PC-3 (cell line): Measurements from ENCODE around the gene RPL37. TPM values are rescaled to one million over a fixed set of nuclear protein-coding genes. Genes with fewer than 3 reads are reported as not detected.
"Not testable (repeated sequence)": the region's sequence is repeated elsewhere in the genome, so short reads cannot be mapped to it uniquely, and the experiment has no call there.

ENCODE experiments used
- ATAC-seq: fragments of 200-7000 bp; cut with Tn5 transposase; 2 replicates; pipeline ENCODE4 v1.9.1; 2020; ENCODE audit warnings: mild to moderate bottlenecking, moderate library complexity
- BruUV-seq: library from RNA; stranded (reverse); fragments of 400-500 nt; replicated peaks from 2 replicates; lab custom pipeline; 2021; lab: Mats Ljungman, UMichigan
- CTCF ChIA-PET: fragments of 300-600 bp; sonication (Branson Sonifier 250); formaldehyde crosslinking; loops from one replicate; lab custom pipeline; 2022; ENCODE audit warnings: antibody characterized with exemption; lab: Charles Lee
- POLR2A ChIA-PET: fragments of 300-600 bp; sonication (Branson Sonifier 250); formaldehyde crosslinking; loops from one replicate; lab custom pipeline; 2022; ENCODE audit warnings: antibody characterized with exemption; ENCODE audit not compliant: unreplicated experiment; lab: Charles Lee
- DNase-seq: peaks from one replicate; pipeline ENCODE4 v3.0.0-alpha.2; 2015
- H2AFZ ChIP-seq: fragments of 300-600 bp; sonication (generic); 2 replicates; pipeline ENCODE4 v1.6.0; 2016; ENCODE audit warnings: antibody characterized with exemption, low read length
- H3F3A ChIP-seq: fragments of 300-600 bp; sonication (generic); one replicate; pipeline ENCODE4 v1.6.0; 2017; ENCODE audit warnings: antibody characterized with exemption, low read length, control low read depth, mild to moderate bottlenecking; ENCODE audit not compliant: unreplicated experiment
- H3K27ac ChIP-seq: fragments of 300-600 bp; sonication (generic); 2 replicates; pipeline ENCODE4 v1.5.1; 2016; ENCODE audit warnings: mild to moderate bottlenecking, low read length
- H3K27me3 ChIP-seq: fragments of 300-600 bp; sonication (generic); 2 replicates; pipeline ENCODE4 v1.6.1; 2016; ENCODE audit warnings: low read length, mixed read lengths
- H3K36me3 ChIP-seq: fragments of 300-600 bp; sonication (generic); 2 replicates; pipeline ENCODE4 v1.6.1; 2016; ENCODE audit warnings: low read depth, mixed run types, low read length, mixed read lengths
- H3K4me1 ChIP-seq: fragments of 300-600 bp; sonication (generic); 2 replicates; pipeline ENCODE4 v1.5.1; 2016; ENCODE audit warnings: low read length; ENCODE audit not compliant: insufficient read depth
- H3K4me2 ChIP-seq: fragments of 300-600 bp; sonication (generic); 2 replicates; pipeline ENCODE4 v1.6.0; 2016; ENCODE audit warnings: low read length
- H3K4me3 ChIP-seq: fragments of 300-600 bp; sonication (generic); 2 replicates; pipeline ENCODE4 v1.5.1; 2016; ENCODE audit warnings: mild to moderate bottlenecking, low read length, mixed read lengths
- H3K79me2 ChIP-seq: fragments of 300-600 bp; sonication (generic); 2 replicates; pipeline ENCODE4 v1.6.1; 2017; ENCODE audit warnings: low read length, mixed read lengths
- H3K9ac ChIP-seq: fragments of 300-600 bp; sonication (generic); 2 replicates; pipeline ENCODE4 v1.6.0; 2016; ENCODE audit warnings: mild to moderate bottlenecking, low read length
- H3K9me2 ChIP-seq: fragments of 300-600 bp; sonication (generic); replicated peaks from 2 replicates; pipeline ENCODE4 v1.6.1; 2016; ENCODE audit warnings: mixed run types, low read length, mixed read lengths
- H3K9me3 ChIP-seq: fragments of 300-600 bp; sonication (generic); 2 replicates; pipeline ENCODE4 v1.6.1; 2016; ENCODE audit warnings: low read length, mixed read lengths
- H4K20me1 ChIP-seq: fragments of 300-600 bp; sonication (generic); 2 replicates; pipeline ENCODE4 v1.6.1; 2016; ENCODE audit warnings: low read length, mixed read lengths
- CTCF ChIP-seq: fragments of 300-600 bp; sonication (generic); conservative IDR thresholded peaks from 2 replicates; pipeline ENCODE4 v1.5.1; 2017; ENCODE audit warnings: antibody characterized with exemption, low read depth, mild to moderate bottlenecking, low read length
- EZH2 ChIP-seq: fragments of 300-600 bp; sonication (generic); IDR thresholded peaks from one replicate; pipeline ENCODE4 v1.6.1; 2017; ENCODE audit warnings: antibody characterized with exemption, mild to moderate bottlenecking, low read length; ENCODE audit not compliant: unreplicated experiment
- EZH2phosphoT487 ChIP-seq: fragments of 300-600 bp; sonication (generic); IDR thresholded peaks from 2 replicates; pipeline ENCODE4 v1.6.1; 2018; ENCODE audit warnings: mild to moderate bottlenecking, antibody characterized with exemption, low read length, borderline replicate concordance
- intact Hi-C: fragments of 100-400 bp; cut with micrococcal nuclease; formaldehyde crosslinking; loops from 2 replicates; pipeline ENCODE4 v1.9.0; 2023
- total RNA-seq: library from RNA; depleted of rRNA; stranded (reverse); fragments of >200 nt; gene quantifications from 2 replicates; pipeline ENCODE4 v1.2.3, GENCODE V29; 2014

The RPL37 gene
- total RNA-seq, 1 experiment from 2014 or later: 2,823 TPM

DNA sequence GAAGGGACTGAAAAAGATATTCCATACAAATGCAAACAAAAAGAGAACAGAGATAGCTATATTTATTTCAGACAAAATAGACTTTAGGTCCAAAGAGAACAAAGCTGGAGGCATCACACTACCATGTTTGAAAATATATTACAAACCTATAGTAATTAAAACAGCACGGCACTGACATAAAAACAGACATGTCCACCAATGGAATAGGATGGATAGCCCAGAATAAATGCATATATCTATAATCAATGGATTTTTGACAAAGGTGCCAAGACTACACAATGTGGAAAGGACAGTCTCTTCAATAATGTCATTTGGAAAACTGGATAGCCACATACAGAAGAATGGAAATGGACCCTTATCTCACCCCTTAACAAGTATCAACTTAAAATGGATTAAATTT is 47.0 kb downstream of the RPL37 start:
- intact Hi-C loops: no loop called here
- TF ChIP-seq EZH2phosphoT487 (no peak), CTCF (no peak), EZH2 (no peak)
- POLR2A ChIA-PET: no interaction called here
- Histone ChIP-seq H3K27me3 (no peaks in the 10 kb centered on the region), H3F3A (peaks cover 3% of the 10 kb centered on the region), H3K4me1 (peaks cover 27% of the 10 kb centered on the region), H3K27ac (no peak overlapping the region), H2AFZ (no peak overlapping the region), H3K9ac (no peak overlapping the region), H3K36me3 (peaks cover 18% of the 10 kb centered on the region), H4K20me1 (peaks cover 39% of the 10 kb centered on the region), H3K4me3 (no peak overlapping the region), H3K9me2 (no peaks in the 10 kb centered on the region), H3K79me2 (peaks cover 99% of the 10 kb centered on the region), H3K9me3 (peaks cover 7% of the 10 kb centered on the region; the same call in 1 of the 2 replicates), H3K4me2 (no peak overlapping the region)
- DNase-seq (no peak), ATAC-seq (no peak)
- CTCF ChIA-PET: no interaction called here
- no TSS peak for BruUV-seq

- POLR2A ChIA-PET, ATAC-seq, H3K27ac ChIP-seq, intact Hi-C loops, BruUV-seq, H2AFZ ChIP-seq, H3K9ac ChIP-seq, H3K9me3 ChIP-seq, DNase-seq, H3K4me3 ChIP-seq, H3K9me2 ChIP-seq, H3K27me3 ChIP-seq, H3F3A ChIP-seq, H3K4me2 ChIP-seq: not testable (repeated sequence)
- Histone ChIP-seq H3K36me3 (peaks cover 18% of the 10 kb centered on the region), H3K4me1 (peaks cover 18% of the 10 kb centered on the region), H4K20me1 (peaks cover 40% of the 10 kb centered on the region), H3K79me2 (peaks cover 99% of the 10 kb centered on the region)
- CTCF ChIA-PET: interaction anchor here (0.6 kb wide), 1 partner anchor 15 kb away, joined by 5 read pairs; no protein-coding TSS in a partner anchor
Observed at GRCh38 chr5:40786664-40787063, 48.4 kb downstream of the RPL37 start.

GRCh38 chr5:40784916-40785315 is 50.1 kb downstream of the RPL37 start:
- Histone ChIP-seq H3K9ac (no peak overlapping the region), H3K4me1 (peaks cover 12% of the 10 kb centered on the region; the same call in 1 of the 2 replicates), H3K9me2 (no peaks in the 10 kb centered on the region), H3K36me3 (peaks cover 18% of the 10 kb centered on the region), H3K79me2 (peaks cover 99% of the 10 kb centered on the region), H2AFZ (no peak overlapping the region), H3K27ac (no peak overlapping the region), H3K4me2 (no peak overlapping the region), H3K4me3 (no peak overlapping the region), H3K9me3 (peaks cover 7% of the 10 kb centered on the region; the same call in 1 of the 2 replicates), H4K20me1 (peaks cover 46% of the 10 kb centered on the region), H3K27me3 (no peaks in the 10 kb centered on the region), H3F3A (no peaks in the 10 kb centered on the region)
- CTCF ChIA-PET: no interaction called here
- no peak for ATAC-seq
- intact Hi-C loops: no loop called here
- DNase-seq: no peak
- no TSS peak for BruUV-seq
- POLR2A ChIA-PET: no interaction called here
- TF ChIP-seq EZH2: no peak
- no peak for TF ChIP-seq CTCF
- TF ChIP-seq EZH2phosphoT487: no peak
